A673 (cell line): ENCODE measurements around the gene AGAP1. TPM values are rescaled to one million over a fixed set of nuclear protein-coding genes. Genes with fewer than 3 reads are reported as not detected.

ENCODE experiments used
- BruUV-seq: library from RNA; stranded (reverse); fragments of 400-500 nt; replicated peaks from 2 replicates; lab custom pipeline; 2021; lab: Mats Ljungman, UMichigan
- CTCF ChIA-PET: fragments of 300-600 bp; sonication (Branson Sonifier 250); formaldehyde crosslinking; loops from one replicate; lab custom pipeline; 2022; ENCODE audit warnings: antibody characterized with exemption; lab: Charles Lee
- POLR2A ChIA-PET: fragments of 300-600 bp; sonication (Branson Sonifier 250); formaldehyde crosslinking; loops from one replicate; lab custom pipeline; 2022; ENCODE audit warnings: antibody characterized with exemption; ENCODE audit not compliant: low non-redundant PET; lab: Charles Lee
- DNase-seq: peaks from one replicate; pipeline ENCODE4 v3.0.0-alpha.2; 2015; ENCODE audit warnings: low spot score
- H3K27ac ChIP-seq: fragments of 200-600 bp; sonication (generic); 2 replicates; pipeline ENCODE4 v1.5.1; 2016; ENCODE audit warnings: mixed run types, low read depth, mild to moderate bottlenecking, mixed read lengths, antibody characterized with exemption, low read length; ENCODE audit not compliant: poor library complexity, severe bottlenecking
- H3K27me3 ChIP-seq: fragments of 200-600 bp; sonication (generic); replicated peaks from 2 replicates; pipeline ENCODE4 v1.6.1; 2017; ENCODE audit warnings: mixed run types, low read depth, mild to moderate bottlenecking, mixed read lengths, antibody characterized with exemption, low read length; ENCODE audit not compliant: insufficient read depth, poor library complexity
- H3K36me3 ChIP-seq: fragments of 200-600 bp; sonication (generic); 2 replicates; pipeline ENCODE4 v1.6.1; 2016; ENCODE audit warnings: mixed run types, mild to moderate bottlenecking, mixed read lengths, antibody characterized with exemption, low read length; ENCODE audit not compliant: insufficient read depth, poor library complexity, severe bottlenecking
- H3K4me1 ChIP-seq: fragments of 200-600 bp; sonication (generic); 2 replicates; pipeline ENCODE4 v1.6.1; 2017; ENCODE audit warnings: mixed run types, mild to moderate bottlenecking, mixed read lengths, antibody characterized with exemption, low read length; ENCODE audit not compliant: insufficient read depth, poor library complexity, severe bottlenecking
- H3K4me3 ChIP-seq: fragments of 200-600 bp; sonication (generic); 2 replicates; pipeline ENCODE4 v1.5.1; 2016; ENCODE audit warnings: low read depth, mixed run types, mild to moderate bottlenecking, mixed read lengths, low read length; ENCODE audit not compliant: poor library complexity, severe bottlenecking
- H3K9me3 ChIP-seq: fragments of 200-600 bp; sonication (generic); 2 replicates; pipeline ENCODE4 v1.6.1; 2016; ENCODE audit warnings: mixed run types, low read depth, mild to moderate bottlenecking, mixed read lengths, antibody characterized with exemption, low read length; ENCODE audit not compliant: poor library complexity, severe bottlenecking
- CTCF ChIP-seq: fragments of 300-800, 200-600 bp; sonication (generic); conservative IDR thresholded peaks from 2 replicates; pipeline ENCODE4 v1.5.1; 2017; ENCODE audit warnings: low read depth, mild to moderate bottlenecking, antibody characterized with exemption, low read length, moderate library complexity, mixed read lengths
- EZH2 ChIP-seq: fragments of 200-600 bp; sonication (generic); IDR thresholded peaks from 2 replicates; pipeline ENCODE4 v1.6.1; 2017; ENCODE audit warnings: borderline replicate concordance, low read depth, mild to moderate bottlenecking, mixed read lengths, antibody characterized with exemption, low read length; ENCODE audit not compliant: poor library complexity, severe bottlenecking
- intact Hi-C: fragments of 100-400 bp; cut with micrococcal nuclease; formaldehyde crosslinking; loops from one replicate; pipeline ENCODE4 v1.10.0; 2022; ENCODE audit not compliant: unreplicated experiment
- total RNA-seq: library from RNA; stranded (reverse); gene quantifications from 2 replicates; pipeline ENCODE4 v1.2.3, GENCODE V29; 2021

The AGAP1 gene
- total RNA-seq, 1 experiment from 2014 or later, result 25.3 TPM

GRCh38 chr2:236093134-236093533 lies 599.3 kb downstream of the AGAP1 start:
- BruUV-seq, result no TSS peak
- Histone ChIP-seq H3K9me3 (no peaks in the 10 kb centered on the region), H3K27ac (no peak overlapping the region), H3K4me1 (peaks cover 16% of the 10 kb centered on the region), H3K36me3 (no peaks in the 10 kb centered on the region), H3K4me3 (no peak overlapping the region), H3K27me3 (no peaks in the 10 kb centered on the region)
- POLR2A ChIA-PET, result no interaction called here
- CTCF ChIA-PET, result interaction anchor here (0.5 kb wide), 1 partner anchor 9 kb away, joined by 12 read pairs; no protein-coding TSS in a partner anchor
- TF ChIP-seq CTCF, result no peak
- TF ChIP-seq EZH2, result no peak
- DNase-seq, result no peak
- intact Hi-C loops, result no loop called here

GRCh38 chr2:236095504-236095903 lies 601.7 kb downstream of the AGAP1 start:
- Histone ChIP-seq H3K9me3 (no peaks in the 10 kb centered on the region), H3K27ac (no peak overlapping the region), H3K27me3 (no peaks in the 10 kb centered on the region), H3K4me1 (peaks cover under 1% of the 10 kb centered on the region), H3K4me3 (no peak overlapping the region), H3K36me3 (no peaks in the 10 kb centered on the region)
- CTCF ChIA-PET, result no interaction called here
- POLR2A ChIA-PET, result no interaction called here
- TF ChIP-seq CTCF (no peak), EZH2 (no peak)
- intact Hi-C loops, result no loop called here
- DNase-seq, result no peak
- BruUV-seq, result no TSS peak

- no peaks in the 10 kb centered on the region for H3K4me1 ChIP-seq
- DNase-seq, result no peak
- H3K4me3 ChIP-seq, result no peak overlapping the region
- H3K36me3 ChIP-seq, result no peaks in the 10 kb centered on the region
- CTCF ChIA-PET, result no interaction called here
- TF ChIP-seq EZH2, result no peak
- no TSS peak for BruUV-seq
- POLR2A ChIA-PET, result no interaction called here
- H3K27ac ChIP-seq, result no peak overlapping the region
- no peaks in the 10 kb centered on the region for H3K9me3 ChIP-seq
- intact Hi-C loops, result no loop called here
- H3K27me3 ChIP-seq, result no peaks in the 10 kb centered on the region
Measured at GRCh38 chr2:236101311-236101950, 607.6 kb downstream of the AGAP1 start.

GRCh38 chr2:236102971-236103370 lies 609.1 kb downstream of the AGAP1 start:
- Histone ChIP-seq H3K4me1 (no peaks in the 10 kb centered on the region), H3K36me3 (no peaks in the 10 kb centered on the region), H3K4me3 (no peak overlapping the region), H3K27ac (no peak overlapping the region), H3K9me3 (no peaks in the 10 kb centered on the region), H3K27me3 (no peaks in the 10 kb centered on the region)
- POLR2A ChIA-PET, result no interaction called here
- TF ChIP-seq CTCF, result no peak
- TF ChIP-seq EZH2, result no peak
- CTCF ChIA-PET, result no interaction called here
- DNase-seq, result no peak
- BruUV-seq, result no TSS peak
- intact Hi-C loops, result no loop called here
